H1 (cell line): Measurements from ENCODE around the gene CIPC. TPM values are rescaled to one million over a fixed set of nuclear protein-coding genes. Genes with fewer than 3 reads are reported as not detected.

ENCODE experiments used
- CTCF ChIA-PET: fragments of 300-600 bp; sonication (Branson Sonifier 250); formaldehyde crosslinking; loops from one replicate; lab custom pipeline; 2021; ENCODE audit not compliant: partially characterized antibody; lab: Charles Lee
- POLR2A ChIA-PET: fragments of 300-600 bp; sonication (Branson Sonifier 250); formaldehyde crosslinking; loops from one replicate; lab custom pipeline; 2021; ENCODE audit warnings: inconsistent platforms; ENCODE audit not compliant: partially characterized antibody; lab: Charles Lee
- DNase-seq, 2 experiments: peaks; one replicate each; pipeline versions ENCODE4 v3.0.0 to v3.0.0-alpha.2; 2010 to 2022; ENCODE audit warnings: low spot score in 2 of 2, low read depth in 1 of 2, mixed read lengths in 1 of 2
- FAIRE-seq: peaks from 2 replicates; lab custom pipeline; 2011; peaks lifted over from hg19 to GRCh38; lab: Jason Lieb, UNC
- H2AFZ ChIP-seq: 2 replicates; pipeline ENCODE4 v1.8.1; 2012; ENCODE audit warnings: low read length, inconsistent platforms
- H2AK5ac ChIP-seq: 2 replicates; pipeline ENCODE4 v1.6.1; 2013; ENCODE audit warnings: low read depth, low read length
- H2BK120ac ChIP-seq: replicated peaks from 2 replicates; pipeline ENCODE3; 2013; ENCODE audit warnings: low read depth, low read length, inconsistent platforms
- H2BK12ac ChIP-seq: 2 replicates; pipeline ENCODE4 v1.6.1; 2013; ENCODE audit warnings: low read depth, low read length
- H2BK15ac ChIP-seq: 2 replicates; pipeline ENCODE4 v1.6.1; 2013; ENCODE audit warnings: low read length
- H2BK20ac ChIP-seq: 2 replicates; pipeline ENCODE4 v1.6.1; 2013; ENCODE audit warnings: low read length
- H2BK5ac ChIP-seq: 2 replicates; pipeline ENCODE4 v1.6.1; 2013; ENCODE audit warnings: low read depth, low read length
- H3K14ac ChIP-seq: 2 replicates; pipeline ENCODE4 v1.6.1; 2013; ENCODE audit warnings: inconsistent platforms; ENCODE audit not compliant: insufficient read length
- H3K18ac ChIP-seq: 2 replicates; pipeline ENCODE4 v1.6.1; 2013; ENCODE audit warnings: low read length; ENCODE audit errors: extremely low read depth
- H3K23ac ChIP-seq: 2 replicates; pipeline ENCODE4 v1.6.1; 2013; ENCODE audit warnings: inconsistent platforms; ENCODE audit not compliant: insufficient read length
- H3K23me2 ChIP-seq: 2 replicates; pipeline ENCODE4 v1.6.1; 2013; ENCODE audit warnings: low read depth, low read length
- H3K27ac ChIP-seq: 2 replicates; pipeline ENCODE4 v1.6.1; 2011; ENCODE audit warnings: low read depth, low read length, inconsistent platforms
- H3K27me3 ChIP-seq, 4 experiments: replicated peaks in 1 of 4; 1 replicate in 1 of 4; 2 replicates in 3 of 4; pipeline versions ENCODE4 v1.6.1 to v1.8.1; 2011 to 2013; ENCODE audit warnings: low read length in 3 of 4, mild to moderate bottlenecking in 3 of 4, inconsistent platforms in 2 of 4, mixed read lengths in 2 of 4, moderate library complexity in 1 of 4; ENCODE audit not compliant: control insufficient read depth in 3 of 4, insufficient read depth in 3 of 4; ENCODE audit errors: extremely low read depth in 1 of 4
- H3K36me3 ChIP-seq, 4 experiments: 2 replicates each; pipeline versions ENCODE4 v1.6.1 to v1.8.1; 2011 to 2013; ENCODE audit warnings: mild to moderate bottlenecking in 4 of 4, low read length in 3 of 4, moderate library complexity in 2 of 4, control low read depth in 1 of 4, inconsistent platforms in 1 of 4; ENCODE audit not compliant: insufficient read depth in 4 of 4, control insufficient read depth in 2 of 4
- H3K4ac ChIP-seq: replicated peaks from 2 replicates; pipeline ENCODE3; 2013; ENCODE audit warnings: low read length, low read depth, mixed read lengths, inconsistent platforms; ENCODE audit not compliant: insufficient read length
- H3K4me1 ChIP-seq, 4 experiments: replicated peaks in 1 of 4; 1 replicate in 1 of 4; 2 replicates in 3 of 4; pipeline versions ENCODE4 v1.6.1 to v1.8.1; 2011 to 2013; ENCODE audit warnings: low read length in 3 of 4, inconsistent platforms in 2 of 4, mixed read lengths in 1 of 4; ENCODE audit not compliant: insufficient read depth in 4 of 4, control insufficient read depth in 3 of 4
- H3K4me2 ChIP-seq, 2 experiments: 2 replicates each; pipeline versions ENCODE4 v1.6.1 to v1.8.1; 2011 to 2013; ENCODE audit warnings: low read depth in 2 of 2, low read length in 2 of 2, control low read depth in 1 of 2, inconsistent platforms in 1 of 2, mild to moderate bottlenecking in 1 of 2; ENCODE audit not compliant: insufficient read depth in 1 of 2
- H3K4me3 ChIP-seq, 4 experiments: fragments of 200-600, 300-600 bp in 1 of 4; sonication (generic), shearing (Covaris generic), sonication (Bioruptor Twin) in 1 of 4; 2 replicates each; pipeline versions ENCODE4 v1.5.1 to v1.8.1; 2011 to 2016; ENCODE audit warnings: low read length in 4 of 4, low read depth in 3 of 4, control low read depth in 2 of 4, inconsistent platforms in 2 of 4, mild to moderate bottlenecking in 2 of 4, mixed read lengths in 1 of 4, moderate library complexity in 1 of 4; ENCODE audit not compliant: insufficient read depth in 2 of 4; ENCODE audit errors: extremely low read depth in 1 of 4
- H3K56ac ChIP-seq: replicated peaks from 2 replicates; pipeline ENCODE3; 2013; ENCODE audit warnings: low read depth, mild to moderate bottlenecking, mixed read lengths, low read length, inconsistent platforms; ENCODE audit not compliant: insufficient read length
- H3K79me1 ChIP-seq: 2 replicates; pipeline ENCODE4 v1.6.1; 2013; ENCODE audit warnings: low read depth, low read length, control low read depth
- H3K79me2 ChIP-seq, 2 experiments: 2 replicates each; pipeline versions ENCODE4 v1.6.1 to v1.8.1; 2012 to 2013; ENCODE audit warnings: low read length in 2 of 2, mild to moderate bottlenecking in 2 of 2, inconsistent platforms in 1 of 2; ENCODE audit not compliant: insufficient read depth in 2 of 2, control insufficient read depth in 1 of 2
- H3K9ac ChIP-seq, 4 experiments: replicated peaks in 1 of 4; 1 replicate in 1 of 4; 2 replicates in 3 of 4; pipeline versions ENCODE4 v1.6.1 to v1.8.1; 2011 to 2013; ENCODE audit warnings: low read depth in 3 of 4, low read length in 3 of 4, control low read depth in 2 of 4, mild to moderate bottlenecking in 2 of 4, moderate library complexity in 2 of 4, inconsistent platforms in 1 of 4; ENCODE audit errors: extremely low read depth in 1 of 4
- H3K9me3 ChIP-seq, 2 experiments: 2 replicates each; pipeline versions ENCODE4 v1.6.1 to v1.8.1; 2012 to 2013; ENCODE audit warnings: mild to moderate bottlenecking in 2 of 2, moderate library complexity in 2 of 2, control low read depth in 1 of 2, inconsistent platforms in 1 of 2, low read depth in 1 of 2, low read length in 1 of 2, mixed read lengths in 1 of 2; ENCODE audit not compliant: insufficient read depth in 2 of 2
- H4K20me1 ChIP-seq, 2 experiments: replicated peaks in 1 of 2; 2 replicates each; pipeline versions ENCODE3 to v1.8.1; 2011 to 2013; ENCODE audit warnings: inconsistent platforms in 2 of 2, low read length in 2 of 2, mild to moderate bottlenecking in 1 of 2; ENCODE audit not compliant: insufficient read depth in 2 of 2, control insufficient read depth in 1 of 2
- H4K5ac ChIP-seq: 2 replicates; pipeline ENCODE4 v1.6.1; 2013; ENCODE audit warnings: low read length, low read depth, mixed read lengths, inconsistent platforms; ENCODE audit not compliant: insufficient read length
- H4K8ac ChIP-seq: 2 replicates; pipeline ENCODE4 v1.8.0; 2013; ENCODE audit warnings: mild to moderate bottlenecking, moderate library complexity, low read length, inconsistent platforms; ENCODE audit not compliant: insufficient read depth; ENCODE audit errors: extremely low read depth
- H4K91ac ChIP-seq: replicated peaks from 2 replicates; pipeline ENCODE3; 2013; ENCODE audit warnings: low read length, mixed read lengths, inconsistent platforms; ENCODE audit not compliant: insufficient read length
- ASH2L ChIP-seq: fragments of 200-600, 300-600 bp; sonication (generic); IDR thresholded peaks from one replicate; pipeline ENCODE4 v1.7.1; 2017; ENCODE audit warnings: low read length
- CEBPB ChIP-seq: IDR thresholded peaks from 2 replicates; pipeline ENCODE4 v1.6.1; 2012; ENCODE audit warnings: low read depth, low read length
- CHD2 ChIP-seq: IDR thresholded peaks from 2 replicates; pipeline ENCODE4 v1.6.1; 2012; ENCODE audit warnings: low read length, improper control_type of control experiment
- EP300 ChIP-seq, 2 experiments: IDR thresholded peaks; 1 replicate in 1 of 2; 2 replicates in 1 of 2; pipeline ENCODE4 v1.6.1; 2011 to 2012; ENCODE audit warnings: low read depth in 2 of 2, low read length in 2 of 2, mild to moderate bottlenecking in 2 of 2, borderline replicate concordance in 1 of 2, inconsistent platforms in 1 of 2, moderate library complexity in 1 of 2
- EZH2 ChIP-seq: fragments of 200-600 bp; sonication (generic); IDR thresholded peaks from 2 replicates; pipeline ENCODE4 v1.7.1; 2012; ENCODE audit warnings: low read depth, mild to moderate bottlenecking, moderate library complexity, low read length, inconsistent platforms; ENCODE audit not compliant: severe bottlenecking
- JUN ChIP-seq: IDR thresholded peaks from 2 replicates; pipeline ENCODE4 v1.6.1; 2011; ENCODE audit warnings: low read depth, mild to moderate bottlenecking, improper control_type of control experiment, low read length
- POU5F1 ChIP-seq: IDR thresholded peaks from 2 replicates; pipeline ENCODE4 v1.6.1; 2011; ENCODE audit warnings: low read depth, mild to moderate bottlenecking, low read length, moderate library complexity
- RAD21 ChIP-seq, 2 experiments: IDR thresholded peaks in 1 of 2; conservative IDR thresholded peaks in 1 of 2; 2 replicates each; pipeline ENCODE4 v1.6.1; 2011; ENCODE audit warnings: low read depth in 2 of 2, low read length in 2 of 2, improper control_type of control experiment in 1 of 2, inconsistent platforms in 1 of 2, mild to moderate bottlenecking in 1 of 2, moderate library complexity in 1 of 2
- SAP30 ChIP-seq: fragments of 300-600 bp; sonication (generic); IDR thresholded peaks from 2 replicates; pipeline ENCODE4 v1.7.1; 2012; ENCODE audit warnings: low read length, moderate library complexity, mild to moderate bottlenecking, inconsistent platforms; ENCODE audit not compliant: insufficient read depth, insufficient replicate concordance
- SP2 ChIP-seq: IDR thresholded peaks from 2 replicates; pipeline ENCODE4 v1.6.1; 2012; ENCODE audit warnings: mild to moderate bottlenecking, low read length, inconsistent platforms
- SP4 ChIP-seq: IDR thresholded peaks from 2 replicates; pipeline ENCODE4 v1.6.1; 2012; ENCODE audit warnings: low read length, inconsistent platforms
- TBP ChIP-seq: IDR thresholded peaks from 2 replicates; pipeline ENCODE4 v1.6.1; 2011; ENCODE audit warnings: low read depth, low read length, improper control_type of control experiment
- YY1 ChIP-seq: IDR thresholded peaks from 2 replicates; pipeline ENCODE4 v1.6.1; 2011; ENCODE audit warnings: low read depth, mild to moderate bottlenecking, low read length
- WGBS, 2 experiments: shearing (Covaris generic) in 1 of 2; methylation state at CpG; one replicate each; pipeline versions ENCODE4 v1.1.6 to v1.1.7; 2013 to 2015; ENCODE audit warnings: low lambda C conversion rate in 2 of 2, mixed read lengths in 2 of 2, inconsistent platforms in 1 of 2, low coverage in 1 of 2, missing lambda C conversion rate in 1 of 2; ENCODE audit not compliant: insufficient replicate concordance in 2 of 2, insufficient coverage in 1 of 2, insufficient read length in 1 of 2; ENCODE audit errors: extremely low coverage in 1 of 2, missing lambda C conversion rate in 1 of 2; 5-methylcytosine and 5-hydroxymethylcytosine counted together
- polyA plus RNA-seq, 7 experiments: library from polyadenylated mRNA; depleted of rRNA in 3 of 7; stranded (reverse) in 5 of 7; unstranded in 2 of 7; fragments of >200 nt in 5 of 7; fragments of 200-250 nt in 2 of 7; gene quantifications; 1 replicate in 5 of 7; 2 replicates in 1 of 7; 4 replicates in 1 of 7; pipeline versions ENCODE4 v1.2.1 to v1.2.3, GENCODE V29; 2011 to 2013; ENCODE audit warnings: missing spikeins in 2 of 7, mixed read lengths in 2 of 7
- total RNA-seq: library from RNA; stranded (reverse); fragmentation: NEBNext Ultra II Directional; extraction: Animal tissue kit (Norgen Biotek cat#: 25700); gene quantifications from 2 replicates; pipeline ENCODE4 v1.2.1, GENCODE V29; 2021

CIPC gene
- total and polyA plus RNA-seq, 2 of the 8 experiments (the other 6 are each of a cell fraction or from before 2014, with no cell fraction given), result 13.9 to 32.7 TPM

GRCh38 chr14:77128414-77128891 is 30.4 kb downstream of the CIPC start:
- H4K20me1 ChIP-seq, result peaks cover 4 to 7% of the 10 kb centered on the region in 2 experiments
- H3K27ac ChIP-seq, result no peak overlapping the region
- H4K91ac ChIP-seq, result no peak overlapping the region
- H3K23ac ChIP-seq, result no peak overlapping the region
- no peak overlapping the region for H2AK5ac ChIP-seq
- FAIRE-seq, result no peak
- peaks cover 0 to 3% (median 0%) of the 10 kb centered on the region in 4 experiments; a peak in 1 of 8 replicates for H3K36me3 ChIP-seq
- no peak overlapping the region for H2BK15ac ChIP-seq
- no peak overlapping the region for H4K8ac ChIP-seq
- 93% methylated on average over 6 of the region's 6 CpGs; no CpG with 5 or more reads in 1 of the 2 experiments for WGBS, 2 experiments
- no peaks in the 10 kb centered on the region for H3K79me2 ChIP-seq
- no peaks in the 10 kb centered on the region for H3K9me3 ChIP-seq
- no peak overlapping the region for H3K9ac ChIP-seq
- H2BK12ac ChIP-seq, result no peak overlapping the region
- no peak overlapping the region for H2BK5ac ChIP-seq
- H3K4me1 ChIP-seq, result peaks cover 4 to 20% (median 14%) of the 10 kb centered on the region in 4 experiments
- peaks cover 0 to 2% (median 0%) of the 10 kb centered on the region in 4 experiments; a peak in 1 of 7 replicates for H3K27me3 ChIP-seq
- DNase-seq, result no peak
- no peak overlapping the region for H2BK20ac ChIP-seq
- H3K23me2 ChIP-seq, result peaks cover 8% of the 10 kb centered on the region
- H3K79me1 ChIP-seq, result peaks cover 2% of the 10 kb centered on the region; the same call in 1 of the 2 replicates
- no peak overlapping the region for H2AFZ ChIP-seq
- H3K4ac ChIP-seq, result no peak overlapping the region
- no peak overlapping the region for H4K5ac ChIP-seq
- no peak overlapping the region for H3K18ac ChIP-seq
- H3K14ac ChIP-seq, result no peak overlapping the region
- ChIA-PET CTCF (interaction anchor here (0.7 to 56.8 kb wide), 6 partner anchors 5 to 75 kb away, joined by 3 to 1490 read pairs (median 5); partner anchors contain the start of genes CIPC and ZDHHC22), POLR2A (interaction anchor here (1.2 to 9.3 kb wide), 4 partner anchors 19 to 57 kb away, joined by 3 to 69 read pairs (median 3); no protein-coding TSS in a partner anchor)
- no peak overlapping the region for H3K4me3 ChIP-seq
- no peak overlapping the region for H2BK120ac ChIP-seq
- no peak overlapping the region for H3K4me2 ChIP-seq
- no peak overlapping the region for H3K56ac ChIP-seq
- TF ChIP-seq SP4 (no peak), JUN (no peak), POU5F1 (no peak), CEBPB (no peak), EP300 (IDR thresholded peaks at IDR 0.05; ENCODE audit: borderline replicate concordance in 1 of 2, low read depth in 2 of 2, low read length in 2 of 2) (no peak), SP2 (no peak), ASH2L (no peak), YY1 (no peak), EZH2 (no peak), TBP (no peak), RAD21 (IDR thresholded peaks at IDR 0.05 in 1 of 2, conservative IDR thresholded peaks at IDR 0.05 in 1 of 2; ENCODE audit: low read depth in 2 of 2, low read length in 2 of 2) (no peak), CHD2 (no peak), SAP30 (no peak)
